GM18867 (cell line): Measurements from ENCODE around the gene SDK2.
"Not testable (repeated sequence)": the region's sequence is repeated elsewhere in the genome, so short reads cannot be mapped to it uniquely, and the experiment has no call there.

Experiments
- ATAC-seq: cut with Tn5 transposase; IDR thresholded peaks from one replicate; pipeline ENCODE4 v1.9.1; 2021; ENCODE audit warnings: mild to moderate bottlenecking, moderate library complexity; ENCODE audit not compliant: unreplicated experiment

Gene SDK2

GRCh38 chr17:73489991-73490390, 154.3 kb downstream of the SDK2 start:
- no peak for ATAC-seq

GRCh38 chr17:73489333-73489732, 154.9 kb downstream of the SDK2 start:
- ATAC-seq: no peak

- ATAC-seq: no peak
Measured at GRCh38 chr17:73485130-73485529, 159.1 kb downstream of the SDK2 start.

- ATAC-seq: no peak
Measured at GRCh38 chr17:73482894-73483293, 161.4 kb downstream of the SDK2 start.

- ATAC-seq: no peak
Measured at GRCh38 chr17:73482251-73482716, 162.0 kb downstream of the SDK2 start.

GRCh38 chr17:73481676-73482075, 162.6 kb downstream of the SDK2 start:
- no peak for ATAC-seq

GRCh38 chr17:73480740-73481139, 163.5 kb downstream of the SDK2 start:
- no peak for ATAC-seq

- no peak for ATAC-seq
Measured at GRCh38 chr17:73478768-73479424, 165.3 kb downstream of the SDK2 start.

GRCh38 chr17:73478334-73478733, 165.9 kb downstream of the SDK2 start:
- no peak for ATAC-seq

GRCh38 chr17:73476890-73477350, 167.3 kb downstream of the SDK2 start:
- no peak for ATAC-seq

- no peak for ATAC-seq
Measured at GRCh38 chr17:73474370-73474988, 169.8 kb downstream of the SDK2 start.

- not testable (repeated sequence) for ATAC-seq
Measured at GRCh38 chr17:73472715-73473114, 171.5 kb downstream of the SDK2 start.

GRCh38 chr17:73471924-73472323, 172.3 kb downstream of the SDK2 start:
- no peak for ATAC-seq

- no peak for ATAC-seq
Measured at GRCh38 chr17:73470316-73470826, 173.9 kb downstream of the SDK2 start.

GRCh38 chr17:73469311-73469710, 174.9 kb downstream of the SDK2 start:
- no peak for ATAC-seq

- ATAC-seq: no peak
Measured at GRCh38 chr17:73468221-73468620, 176.0 kb downstream of the SDK2 start.

GRCh38 chr17:73467651-73468050, 176.6 kb downstream of the SDK2 start:
- ATAC-seq: no peak

GRCh38 chr17:73466704-73467433, 177.4 kb downstream of the SDK2 start:
- no peak for ATAC-seq

GRCh38 chr17:73465953-73466230, 178.4 kb downstream of the SDK2 start:
- no peak for ATAC-seq

GRCh38 chr17:73465130-73465952, 178.9 kb downstream of the SDK2 start:
- ATAC-seq: no peak

GRCh38 chr17:73464447-73464846, 179.8 kb downstream of the SDK2 start:
- ATAC-seq: no peak
